ENCODE measurements around the gene CHAF1A.

Gene CHAF1A

DNA sequence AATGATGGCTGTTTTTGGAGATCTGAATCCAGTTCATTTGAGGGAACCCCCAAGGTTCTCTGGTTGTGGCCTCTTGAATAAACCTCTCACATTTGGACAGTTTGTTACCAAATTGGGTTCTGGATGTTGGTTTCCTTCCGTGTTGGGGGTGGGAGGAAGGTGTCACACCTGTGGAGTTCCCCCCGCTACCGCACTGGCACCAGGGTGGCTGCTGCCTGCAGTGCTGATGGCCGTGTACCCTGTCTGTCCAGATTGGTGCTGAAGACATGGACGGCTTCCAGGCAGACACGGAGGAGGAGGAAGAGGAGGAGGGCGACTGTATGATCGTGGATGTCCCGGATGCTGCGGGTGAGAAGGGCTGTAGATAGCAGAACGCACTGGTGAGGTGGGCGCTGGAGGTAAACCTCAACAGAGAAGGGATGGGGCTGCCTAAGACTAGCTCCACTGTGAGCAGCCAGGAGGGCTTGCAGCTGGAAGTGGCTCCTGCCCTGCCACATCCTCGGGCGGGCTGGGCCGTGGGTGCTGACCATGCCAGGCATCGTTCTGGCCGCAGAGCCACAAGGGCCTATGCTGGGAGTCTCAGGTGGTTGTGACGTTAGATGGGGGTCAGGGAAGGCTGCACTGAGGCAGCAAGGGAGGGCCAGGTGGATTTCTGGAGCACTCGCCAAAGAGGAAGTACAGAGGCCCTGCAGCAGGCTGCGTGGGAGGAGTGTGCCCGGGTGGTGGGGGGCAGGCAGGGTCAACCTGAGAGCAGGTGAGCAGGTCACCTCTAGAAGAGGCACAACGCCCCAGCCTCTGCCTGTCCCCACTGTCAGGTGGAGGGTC is 39.8 kb downstream of the CHAF1A start:
- no peak for DNase-seq (ENCODE audit: low read depth)

DNA sequence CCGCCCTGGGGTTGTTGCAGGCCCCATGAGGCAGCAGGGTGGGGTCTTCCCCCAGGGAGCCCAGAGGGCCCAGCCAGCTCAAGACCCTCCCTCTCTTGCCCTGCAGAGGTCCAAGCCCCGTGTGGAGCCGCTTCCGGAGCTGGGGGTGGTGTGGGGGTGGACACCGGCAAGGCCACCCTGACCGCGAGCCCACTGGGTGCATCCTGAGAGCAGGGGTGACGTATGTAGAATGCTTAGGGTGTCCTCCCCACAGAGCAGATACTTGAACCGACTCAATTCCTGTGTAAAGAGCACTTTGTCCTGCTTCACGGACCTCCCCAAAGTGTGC is 40.3 kb downstream of the CHAF1A start:
- DNase-seq (ENCODE audit: low read depth): no peak

DNA sequence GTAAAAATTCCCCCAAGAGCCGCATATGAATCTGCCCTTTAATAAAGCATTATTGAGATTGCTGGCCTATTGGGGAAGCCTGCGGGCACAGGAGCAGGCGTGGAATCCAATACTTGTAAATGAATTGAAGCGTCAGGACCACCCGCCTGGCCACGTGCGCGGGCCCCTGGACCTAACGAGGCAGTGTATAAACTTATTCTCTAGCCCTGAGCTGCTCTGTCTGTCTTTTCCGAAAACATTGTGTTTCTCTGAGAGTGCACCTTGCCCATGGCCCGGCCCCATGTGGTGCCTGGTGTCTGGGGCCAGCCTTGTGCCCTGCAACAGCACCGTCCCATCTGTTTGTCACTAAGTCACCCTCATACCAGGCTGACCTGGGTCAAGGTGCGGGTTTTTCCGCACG is 40.7 kb downstream of the CHAF1A start:
- no peak for DNase-seq (ENCODE audit: low read depth)

DNA sequence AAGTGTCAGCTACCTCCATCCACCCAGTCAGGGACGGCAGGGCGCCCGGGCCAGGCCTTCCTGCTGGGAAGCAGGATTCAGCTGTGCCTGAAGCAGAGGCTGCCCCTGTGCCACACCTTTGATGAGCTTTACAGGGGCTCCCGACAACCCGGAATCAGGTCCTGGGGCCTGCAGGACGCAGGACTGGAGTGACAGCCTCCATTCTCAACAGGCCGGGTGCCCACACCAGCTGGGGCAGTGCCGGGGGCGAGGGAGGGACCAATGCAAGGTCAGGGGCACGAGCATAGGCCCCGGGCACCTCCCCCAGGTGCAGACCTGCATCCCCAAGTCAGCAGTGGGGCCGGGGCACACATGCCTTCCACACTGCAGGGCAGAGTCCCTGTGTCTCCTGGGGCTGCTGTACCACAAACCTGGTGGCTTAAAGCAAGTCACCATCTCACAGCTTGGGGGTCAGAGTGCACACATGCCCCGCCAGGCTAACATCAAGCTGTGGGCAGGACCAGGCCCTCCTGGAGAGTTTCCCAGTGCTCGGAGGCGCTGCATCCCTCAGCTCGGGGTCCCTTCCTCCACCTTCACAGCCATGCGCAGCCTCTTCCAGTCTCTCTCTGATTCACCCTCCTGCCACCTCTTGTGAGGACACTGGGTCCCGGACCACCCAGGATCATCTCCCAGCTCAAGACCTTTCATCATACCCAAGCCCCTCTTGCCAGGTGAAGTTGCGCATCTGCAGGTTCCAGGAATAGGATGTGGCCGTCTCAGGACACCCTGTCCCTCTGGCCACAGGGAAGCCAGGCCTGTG is 41.7 kb downstream of the CHAF1A start:
- DNase-seq (ENCODE audit: low read depth): no peak

DNA sequence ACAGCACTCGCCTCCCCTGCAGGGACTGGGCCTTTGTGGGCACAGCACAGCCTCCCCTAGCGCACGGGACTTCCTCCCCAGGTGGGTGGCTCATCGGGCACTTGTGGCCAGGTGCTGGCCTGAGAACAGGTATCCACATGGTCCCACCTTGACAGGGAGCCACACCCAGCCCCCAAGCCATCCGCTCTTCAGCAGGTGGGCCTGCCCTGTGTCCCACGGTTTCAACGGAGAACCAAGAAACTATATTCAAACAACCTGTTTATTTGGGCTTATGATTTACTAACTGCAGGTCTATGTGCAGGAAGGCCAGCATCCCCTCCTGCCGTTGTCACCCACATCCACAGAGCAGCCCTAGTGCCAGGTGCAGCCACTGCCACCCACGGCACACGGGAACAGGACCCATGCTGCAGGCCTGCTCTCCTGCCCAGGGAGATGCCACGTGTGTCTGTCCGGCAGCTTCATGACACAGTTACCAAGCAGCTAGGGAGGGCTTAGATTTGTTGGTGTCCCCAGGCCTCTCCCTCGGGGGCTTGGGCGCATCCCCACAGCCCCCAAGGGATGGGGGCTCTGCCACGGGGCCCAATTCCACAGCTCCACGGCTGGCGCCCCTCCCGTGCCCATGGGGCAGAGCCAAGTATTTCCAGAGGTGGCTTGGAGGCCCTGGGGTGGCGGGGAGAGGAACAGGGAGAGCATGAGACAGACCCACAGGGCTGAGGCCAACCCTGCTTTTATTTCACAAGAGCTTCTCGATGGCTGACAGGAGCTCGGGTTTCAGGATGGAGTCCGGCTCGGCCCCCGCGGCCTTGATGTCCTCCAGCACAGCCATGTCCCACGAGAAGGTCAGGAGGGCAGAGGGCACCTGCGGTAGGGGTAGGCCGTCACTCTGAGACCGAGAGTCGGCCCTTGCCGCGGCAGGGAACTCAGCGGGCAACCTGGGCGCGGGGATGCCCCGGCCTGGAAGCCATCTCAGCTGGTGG is 42.6 kb downstream of the CHAF1A start:
- no peak for DNase-seq (ENCODE audit: low read depth)

DNA sequence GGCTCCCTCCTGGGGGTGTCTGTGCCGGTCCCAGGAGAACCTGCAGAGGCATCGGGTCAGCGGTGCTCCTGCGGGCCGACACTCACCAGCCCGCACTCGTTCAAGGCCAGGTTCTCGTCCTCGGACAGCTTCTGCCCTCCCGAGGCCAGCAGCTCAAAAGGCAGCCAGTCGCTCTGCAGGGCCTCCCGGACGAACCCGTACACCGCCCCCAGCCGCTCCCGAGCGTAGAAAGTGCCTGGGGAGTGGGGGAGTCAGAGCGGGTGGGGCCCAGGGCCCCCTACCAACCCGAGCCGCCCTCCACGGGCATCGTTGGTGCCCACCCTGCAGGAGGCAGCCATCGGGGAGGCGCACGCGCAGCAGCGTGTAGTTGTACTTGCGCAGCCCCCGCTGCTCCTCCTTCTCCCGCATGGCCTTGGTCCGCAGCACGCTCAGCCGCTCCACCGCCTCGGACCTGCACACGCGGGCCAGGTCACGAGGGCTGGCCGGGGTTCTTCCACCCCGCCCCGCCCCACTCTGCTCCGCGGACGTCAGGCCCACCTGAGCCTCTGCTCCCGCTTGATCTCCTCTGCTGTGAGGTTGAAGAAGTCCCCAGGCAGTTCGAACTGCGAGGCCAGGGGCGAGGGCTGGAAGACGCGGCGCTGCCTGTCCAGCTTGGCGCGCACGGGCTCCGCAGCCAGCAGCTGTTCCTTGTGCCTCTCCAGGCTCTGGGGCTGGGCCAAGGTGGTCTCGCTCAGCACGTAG is 43.7 kb downstream of the CHAF1A start:
- no peak for DNase-seq (ENCODE audit: low read depth)

DNA sequence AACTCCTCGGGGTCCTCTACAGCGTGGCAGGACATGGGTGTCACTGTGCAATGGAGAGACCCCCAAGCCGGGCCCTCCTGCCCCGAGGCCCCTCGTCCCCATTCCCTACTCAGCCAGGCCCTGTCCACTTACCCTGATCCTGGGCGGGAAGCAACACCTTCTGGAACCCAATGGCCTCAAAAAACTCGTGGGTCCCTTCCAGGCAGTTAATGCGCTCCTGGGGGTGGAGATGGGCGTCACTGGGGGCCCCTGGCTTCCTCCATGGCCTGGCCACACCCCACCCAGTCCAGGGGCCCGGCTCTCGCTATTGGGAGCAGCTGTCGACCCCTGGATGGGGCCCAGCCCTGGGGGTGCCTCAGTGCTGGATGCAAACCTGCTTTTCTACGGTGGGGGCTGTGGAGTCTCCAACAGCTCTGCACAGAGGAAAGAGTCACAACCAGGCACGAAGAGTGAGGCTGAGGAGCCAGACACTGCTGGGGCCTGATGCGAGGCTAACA is 44.3 kb downstream of the CHAF1A start:
- no peak for DNase-seq (ENCODE audit: low read depth)

DNA sequence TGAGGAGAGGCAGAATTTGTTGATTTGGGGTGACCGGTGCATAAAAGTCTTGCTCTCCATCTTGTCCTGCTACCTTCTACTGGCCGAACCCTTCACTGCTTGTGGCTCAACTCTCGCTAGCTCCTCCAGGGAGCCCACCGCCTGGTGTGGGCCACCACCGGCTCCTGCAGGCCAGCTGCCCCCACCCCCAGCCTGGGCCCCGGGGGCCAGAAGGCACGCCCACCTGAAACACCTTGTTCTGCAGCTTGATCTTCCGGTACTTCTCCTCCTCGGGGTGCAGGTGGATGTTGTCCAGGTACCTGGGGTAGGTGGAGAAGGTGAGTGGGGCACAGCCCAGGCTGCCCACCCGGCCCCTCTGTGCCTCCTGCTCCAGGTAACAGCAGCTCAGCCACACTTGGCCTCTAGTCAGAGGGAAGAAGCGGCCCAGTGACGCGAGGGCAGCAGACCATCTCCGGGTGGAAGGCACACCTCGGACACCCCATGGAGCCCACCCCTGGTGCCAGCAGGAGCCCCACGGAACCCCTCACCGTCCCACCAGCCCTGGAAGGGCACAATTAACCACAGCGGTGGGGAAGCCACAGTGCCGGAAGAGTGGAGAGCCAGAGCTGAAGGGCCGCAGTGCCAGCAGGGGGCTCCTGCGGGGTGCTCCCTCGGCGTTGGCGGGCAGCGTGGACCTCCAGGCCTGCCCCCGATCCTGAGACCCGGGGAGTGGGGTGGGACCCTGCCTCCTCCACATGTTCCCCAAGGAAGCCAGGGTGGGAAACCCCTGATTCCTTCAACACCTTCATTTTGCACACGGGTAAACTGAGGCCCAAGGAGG is 45.1 kb downstream of the CHAF1A start:
- DNase-seq (ENCODE audit: low read depth): no peak

DNA sequence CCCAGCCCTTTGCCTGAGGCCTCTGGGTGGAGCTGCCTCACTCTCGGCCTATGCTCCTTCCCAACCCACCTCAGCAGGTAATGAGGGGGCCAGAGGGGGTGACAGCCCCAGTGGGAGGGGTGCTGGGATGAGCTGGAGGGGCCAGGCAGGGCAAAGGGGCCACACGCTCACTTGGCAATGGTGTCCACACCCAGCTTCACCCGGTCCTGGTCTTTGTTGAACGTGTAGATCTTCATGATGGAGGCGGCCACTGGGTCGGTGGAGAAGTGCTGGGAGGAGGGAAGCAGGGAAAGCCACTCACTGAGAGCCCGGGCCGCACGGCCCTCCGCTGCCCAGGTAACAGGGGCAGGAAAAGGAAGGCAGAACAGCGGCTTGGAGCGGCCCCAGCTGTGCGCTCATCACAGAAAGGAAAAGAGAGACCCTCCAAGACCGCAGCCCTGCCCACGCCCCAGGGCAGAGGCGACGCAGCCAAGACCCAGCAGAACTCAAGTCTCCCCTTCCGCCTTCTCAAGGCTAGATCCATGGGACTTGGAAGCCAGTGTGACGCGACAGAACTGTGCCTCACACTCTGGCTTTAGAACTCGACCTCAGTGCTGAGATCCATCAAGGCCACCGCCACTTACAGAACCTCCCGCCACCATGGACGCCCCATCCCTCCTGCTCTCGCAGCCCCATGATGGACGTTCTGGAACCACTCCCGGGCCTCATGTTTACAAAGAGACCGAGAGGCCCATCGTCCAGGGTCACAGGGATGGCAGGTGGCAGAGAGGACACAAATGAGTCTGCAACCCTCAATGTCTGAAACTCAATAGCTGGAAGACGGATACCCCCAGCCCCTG is 45.9 kb downstream of the CHAF1A start:
- DNase-seq (ENCODE audit: low read depth): no peak

DNA sequence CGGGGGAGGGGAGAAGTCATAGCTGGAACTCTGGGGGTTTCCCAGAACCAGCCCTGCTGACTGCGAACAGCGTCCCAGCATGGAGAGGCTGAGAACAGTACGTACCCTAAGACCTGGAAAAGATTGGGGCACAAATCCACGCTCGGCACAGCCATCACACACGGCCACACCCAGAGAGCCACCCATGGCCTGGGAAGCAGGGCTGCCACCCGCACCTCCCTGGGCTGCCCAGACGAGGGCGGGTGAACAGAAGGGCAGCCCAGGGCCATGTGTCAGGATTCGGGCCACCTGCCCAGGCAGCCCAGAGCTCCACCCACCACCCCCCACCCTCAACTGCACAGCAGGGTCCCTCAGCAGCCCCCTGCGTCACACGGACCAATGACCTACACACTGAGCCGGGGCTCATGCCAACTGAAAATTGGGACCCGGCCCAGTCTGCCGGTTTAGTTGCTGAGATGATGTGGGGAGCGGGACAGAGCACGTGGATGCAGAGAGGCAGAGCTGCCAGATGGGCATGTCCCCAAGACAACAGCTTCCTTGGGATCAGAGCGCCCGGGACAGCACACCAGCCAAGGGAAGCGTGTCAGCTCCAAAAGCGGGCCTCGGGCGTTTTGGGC is 46.7 kb downstream of the CHAF1A start:
- no peak for DNase-seq (ENCODE audit: low read depth)

DNA sequence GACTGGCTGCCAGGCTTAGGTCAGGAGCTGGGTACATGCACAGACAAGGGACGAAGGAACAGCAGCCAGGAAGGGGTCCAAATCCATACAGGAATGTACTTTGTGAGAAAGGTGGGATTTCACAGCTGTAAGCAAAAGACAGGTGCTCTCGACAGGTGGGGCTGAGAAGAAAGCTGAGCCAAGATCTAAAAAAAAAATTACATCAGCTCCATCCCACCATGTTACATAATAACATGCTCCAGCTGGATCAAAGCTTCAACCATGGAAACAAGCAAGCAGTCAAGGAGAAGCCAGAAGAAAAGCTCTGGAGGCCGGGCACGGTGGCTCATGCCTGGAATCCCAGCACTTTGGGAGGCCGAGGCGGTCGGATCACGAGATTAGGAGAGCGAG is 47.2 kb downstream of the CHAF1A start:
- no peak for DNase-seq (ENCODE audit: low read depth)

DNA sequence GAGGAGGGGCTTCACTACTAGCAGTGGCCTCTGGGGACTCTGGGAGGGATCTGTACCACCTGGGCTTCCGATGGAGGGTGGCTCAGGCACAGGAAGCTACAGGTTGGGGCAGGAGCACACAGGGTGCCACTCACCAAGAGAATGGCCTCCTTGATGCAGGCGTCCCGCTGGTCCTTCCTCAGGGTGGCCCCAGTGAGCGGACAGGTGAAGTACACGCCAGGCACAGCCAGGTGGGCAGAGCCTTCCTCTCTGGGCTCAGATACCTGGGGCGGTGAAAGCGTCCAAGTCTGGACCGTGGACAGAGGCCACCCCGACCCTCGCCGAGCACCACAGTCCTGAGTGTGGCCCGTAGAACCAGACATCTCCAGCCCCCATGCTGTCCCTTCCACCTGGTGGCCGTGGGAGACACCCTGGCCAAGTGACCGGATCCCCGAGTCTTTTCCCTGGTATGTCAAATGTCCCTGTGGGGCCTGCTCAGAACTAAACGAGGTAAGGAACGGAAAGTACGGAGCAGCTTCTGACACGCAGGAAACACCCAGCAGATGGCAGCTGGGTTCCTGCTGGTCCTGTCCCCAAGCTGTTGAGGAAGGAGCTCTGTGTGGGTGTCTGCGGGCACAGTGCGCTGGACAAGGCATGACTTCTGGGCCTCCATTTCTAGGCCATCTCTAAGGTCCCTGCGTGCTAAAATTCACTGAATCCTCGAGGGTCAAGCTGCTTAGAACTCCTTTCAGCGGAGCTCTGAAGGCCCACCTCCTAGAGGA is 50.0 kb downstream of the CHAF1A start:
- no peak for DNase-seq (ENCODE audit: low read depth)

DNA sequence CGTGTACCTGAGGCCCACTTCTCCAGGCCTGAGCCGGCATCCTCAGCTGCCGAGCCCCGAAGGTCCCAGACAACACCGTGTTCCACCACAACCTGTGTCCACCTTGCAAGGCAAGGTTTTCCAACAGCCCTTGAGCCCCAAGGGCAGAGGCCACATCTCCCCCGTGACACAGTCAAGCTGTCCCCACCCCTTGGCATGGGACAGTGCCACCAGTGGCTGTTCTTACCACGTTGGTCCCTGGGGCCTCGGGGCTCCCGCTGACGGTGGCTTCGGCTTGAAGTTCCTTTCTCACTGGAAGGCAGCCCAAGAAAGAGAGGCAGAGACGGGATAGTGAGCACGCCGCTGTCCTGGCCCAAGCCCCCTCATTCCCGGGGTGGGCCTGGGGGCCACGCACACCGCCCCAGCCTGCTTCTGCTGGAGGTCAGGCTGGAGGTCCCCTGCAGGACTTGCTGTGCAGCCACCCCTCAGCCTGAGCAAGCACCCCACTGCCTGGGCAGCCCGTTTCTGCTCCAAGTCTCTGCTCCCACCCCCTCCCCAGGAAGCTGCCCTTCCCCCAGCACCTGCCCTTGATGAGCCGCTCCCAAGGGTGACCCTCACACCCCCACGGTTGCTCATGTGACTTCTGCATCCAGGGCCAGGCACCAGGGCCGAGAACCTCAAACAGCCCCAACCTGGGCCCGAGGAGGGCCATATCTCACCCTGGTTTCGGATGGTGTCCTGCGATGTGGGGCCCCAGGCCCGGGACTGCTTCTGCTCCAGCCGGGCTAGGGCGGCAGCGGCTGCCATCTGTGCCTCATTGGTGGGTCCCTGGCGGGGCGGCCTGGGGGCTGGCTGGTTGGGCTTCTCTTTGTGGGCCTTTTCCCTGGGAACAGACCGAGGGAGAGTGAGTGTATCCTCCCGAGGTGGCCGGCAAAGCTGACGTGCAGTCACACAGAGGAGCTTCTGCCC is 51.1 kb downstream of the CHAF1A start:
- DNase-seq (ENCODE audit: low read depth): no peak

DNA sequence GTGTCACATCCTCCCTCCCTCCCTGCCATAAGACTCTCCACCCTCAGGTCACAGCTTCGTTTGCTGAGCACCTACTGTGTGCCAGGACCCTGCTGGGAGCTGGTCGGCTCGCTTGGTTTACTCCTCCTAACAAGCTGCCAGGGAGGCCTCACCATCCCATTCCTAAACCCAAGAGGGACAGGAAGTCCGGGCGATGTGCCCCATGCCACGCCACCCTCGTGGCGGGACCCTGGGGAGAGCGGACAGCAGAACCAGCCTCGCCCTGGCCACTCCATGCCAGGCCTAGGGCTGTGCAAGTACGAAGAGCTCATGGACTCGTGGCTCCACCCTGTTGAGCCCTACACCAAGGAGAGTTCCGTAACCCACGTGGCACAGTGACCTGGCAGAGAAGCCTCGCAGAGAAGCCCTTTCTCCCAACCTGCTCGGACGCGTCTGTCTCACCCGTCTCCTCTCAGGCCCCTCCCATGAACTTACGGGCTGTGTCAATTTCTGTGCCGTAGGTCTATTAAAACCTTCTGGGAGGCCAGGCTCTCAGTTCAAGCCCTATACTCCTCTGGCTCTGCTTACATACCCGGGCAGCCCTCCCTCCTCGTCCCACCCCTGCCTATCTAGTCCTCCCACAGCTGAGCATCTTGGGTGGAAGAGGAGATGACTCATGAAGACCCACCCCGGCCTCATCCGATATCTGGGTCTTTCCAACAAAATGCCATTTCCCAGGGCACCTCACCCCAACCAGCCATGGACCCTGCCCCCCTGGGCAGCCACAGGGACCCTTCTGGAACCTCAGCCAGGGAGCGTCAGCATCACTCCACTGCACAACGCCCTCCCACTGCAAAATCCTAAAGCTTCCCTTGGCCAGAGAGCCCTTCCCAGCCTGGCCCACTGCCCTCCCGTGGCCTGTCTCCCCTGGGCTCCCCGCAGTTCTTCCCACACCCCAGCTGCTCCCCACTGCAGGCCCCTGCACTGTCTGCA is 52.6 kb downstream of the CHAF1A start:
- no peak for DNase-seq (ENCODE audit: low read depth)

DNA sequence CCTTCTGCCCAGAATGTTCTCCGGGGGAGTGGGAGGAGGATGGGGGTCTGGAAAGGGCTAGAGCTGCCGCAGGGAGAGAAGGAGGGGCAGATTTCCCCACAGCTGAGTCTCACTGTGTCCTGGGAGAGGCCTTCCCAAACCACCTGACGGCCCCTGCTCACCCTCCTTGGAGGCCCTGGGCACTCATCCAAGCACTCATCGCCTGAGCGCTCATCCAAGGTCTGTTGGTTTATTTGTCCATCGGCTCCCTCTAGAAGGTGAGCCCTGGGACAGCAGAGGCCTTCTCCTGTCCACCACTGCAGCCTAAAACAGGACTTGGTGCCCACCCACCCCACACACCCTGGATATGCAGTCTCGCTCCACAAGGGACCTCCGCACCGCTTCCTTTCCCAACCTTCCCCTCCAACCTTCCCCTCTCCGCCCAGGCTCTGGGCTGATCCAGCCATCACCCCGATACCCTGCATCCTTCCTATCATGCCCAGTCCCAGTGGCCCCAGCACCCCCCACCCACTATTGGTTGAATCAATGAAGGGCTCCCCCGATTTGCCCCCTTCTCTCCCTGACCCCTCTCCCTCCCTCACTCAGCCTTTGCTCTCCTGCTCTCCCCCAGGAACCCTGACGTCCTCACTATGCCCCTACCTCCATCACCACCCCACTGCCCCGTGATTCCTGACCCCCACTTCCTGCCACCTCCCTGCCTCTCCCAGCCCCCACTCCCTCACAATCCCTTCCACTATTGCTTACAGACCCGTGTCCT is 53.5 kb downstream of the CHAF1A start:
- DNase-seq (ENCODE audit: low read depth): no peak

Data from HS-27A (cell line).